ENCODE results near the gene BAIAP3. TPM values are rescaled to one million over a fixed set of nuclear protein-coding genes. Genes with fewer than 3 reads are reported as not detected.
A peak's percentile ranks its signal among the peaks of the same experiment; 100 is the strongest.

BAIAP3 gene
- total RNA-seq, 1 experiment from 2014 or later, result 0.50 TPM

- peak; percentile 51 for DNase-seq (ENCODE audit: low read depth)
Measured at GRCh38 chr16:1331712-1332617, 1.5 kb upstream of the BAIAP3 start.

GRCh38 chr16:1332618-1333148 lies 762 bp upstream of the BAIAP3 start:
- no peak for DNase-seq (ENCODE audit: low read depth)

GRCh38 chr16:1333854-1334700 lies 632 bp downstream of the BAIAP3 start:
- no peak for DNase-seq (ENCODE audit: low read depth)

GRCh38 chr16:1334739-1335138 lies 1.3 kb downstream of the BAIAP3 start:
- no peak for DNase-seq (ENCODE audit: low read depth)

- DNase-seq (ENCODE audit: low read depth), result no peak
Measured at GRCh38 chr16:1335211-1335971, 1.9 kb downstream of the BAIAP3 start.

- no peak for DNase-seq (ENCODE audit: low read depth)
Measured at GRCh38 chr16:1335996-1336395, 2.6 kb downstream of the BAIAP3 start.

- DNase-seq (ENCODE audit: low read depth), result no peak
Measured at GRCh38 chr16:1336619-1337018, 3.2 kb downstream of the BAIAP3 start.

- DNase-seq (ENCODE audit: low read depth), result no peak
Measured at GRCh38 chr16:1337486-1337885, 4.0 kb downstream of the BAIAP3 start.

- no peak for DNase-seq (ENCODE audit: low read depth)
Measured at GRCh38 chr16:1338119-1338730, 4.8 kb downstream of the BAIAP3 start.

- no peak for DNase-seq (ENCODE audit: low read depth)
Measured at GRCh38 chr16:1338855-1339675, 5.6 kb downstream of the BAIAP3 start.

GRCh38 chr16:1340730-1341494 lies 7.5 kb downstream of the BAIAP3 start:
- DNase-seq (ENCODE audit: low read depth), result no peak

- no peak for DNase-seq (ENCODE audit: low read depth)
Measured at GRCh38 chr16:1341495-1342420, 8.3 kb downstream of the BAIAP3 start.

GRCh38 chr16:1342526-1343427 lies 9.3 kb downstream of the BAIAP3 start:
- DNase-seq (ENCODE audit: low read depth), result peak; percentile 75

GRCh38 chr16:1343428-1344242 lies 10.2 kb downstream of the BAIAP3 start:
- no peak for DNase-seq (ENCODE audit: low read depth)

- DNase-seq (ENCODE audit: low read depth), result no peak
Measured at GRCh38 chr16:1344499-1344898, 11.1 kb downstream of the BAIAP3 start.

- peak; percentile 42 for DNase-seq (ENCODE audit: low read depth)
Measured at GRCh38 chr16:1345087-1345486, 11.6 kb downstream of the BAIAP3 start.
